Adrenal gland (tissue), 12 donors: ENCODE measurements around the gene ZRANB1. TPM values are rescaled to one million over a fixed set of nuclear protein-coding genes. Genes with fewer than 3 reads are reported as not detected.

Experiments
- DNase-seq, 7 donors: peaks; one replicate each; pipeline ENCODE4 v3.0.0-alpha.2; 2019 to 2020
- H3K27ac ChIP-seq, 5 donors: fragments of 200-600 bp; sonication (generic) in 4 of 5; 1 replicate in 3 of 5; 2 replicates in 2 of 5; pipeline versions ENCODE4 v1.5.1 to v1.8.0; 2016 to 2020; ENCODE audit warnings: mild to moderate bottlenecking in 1 of 5
- H3K27me3 ChIP-seq: fragments of 200-600 bp; 2 replicates; pipeline ENCODE4 v1.8.0; 2021
- H3K36me3 ChIP-seq, 2 donors: fragments of 200-600 bp; replicated peaks in 1 of 2; 1 replicate in 1 of 2; 2 replicates in 1 of 2; pipeline versions ENCODE4 v1.5.1 to v1.8.0; 2018 to 2022
- H3K4me1 ChIP-seq, 2 donors: fragments of 200-600 bp; replicated peaks in 1 of 2; 1 replicate in 1 of 2; 2 replicates in 1 of 2; pipeline versions ENCODE4 v1.5.1 to v1.8.0; 2018 to 2021
- H3K4me3 ChIP-seq, 4 donors: fragments of 200-600 bp; sonication (generic) in 3 of 4; one replicate each; pipeline ENCODE4 v1.5.1; 2016 to 2018
- H3K9me3 ChIP-seq, 3 donors: fragments of 200-600 bp; sonication (generic) in 1 of 3; replicated peaks in 1 of 3; 1 replicate in 2 of 3; 2 replicates in 1 of 3; pipeline versions ENCODE4 v1.5.1 to v1.8.0; 2016 to 2021
- POLR2A ChIP-seq, 2 donors: fragments of 450-650 bp; IDR thresholded peaks; one replicate each; pipeline ENCODE4 v1.6.1; 2017; ENCODE audit warnings: antibody characterized with exemption in 2 of 2, mild to moderate bottlenecking in 2 of 2, moderate library complexity in 1 of 2
- WGBS, 4 donors: extraction: QIAGEN DNeasy Blood & Tissue Kit in 2 of 4; methylation state at CpG; one replicate each; pipeline versions ENCODE4 v1.1.5 to v1.1.7; 2013 to 2017; 5-methylcytosine and 5-hydroxymethylcytosine counted together
- intact Hi-C, 2 donors: fragments of 100-400 bp; cut with DNase I; formaldehyde crosslinking; loops; one replicate each; pipeline versions ENCODE4 v1.14.1 to v1.15.0; 2022 to 2023
- polyA plus RNA-seq, 3 donors: library from polyadenylated mRNA; stranded (reverse); fragments of 200-250 nt in 2 of 3; fragments of 350-450 nt in 1 of 3; fragmentation: Illumina TruSeq in 1 of 3; extraction: RNeasy Lipid Tissue Mini Kit (QIAGEN cat#74804) in 1 of 3; gene quantifications; one replicate each; pipeline ENCODE4 v1.2.3, GENCODE V29; 2013 to 2014
- total RNA-seq, 9 donors: library from RNA; depleted of rRNA in 4 of 9; stranded (reverse); fragments of >200 nt in 4 of 9; fragments of 120-200 nt in 1 of 9; fragmentation: NEBNext Ultra II Directional in 1 of 9; extraction: Animal tissue kit (Norgen Biotek cat#: 25700) in 1 of 9; gene quantifications; one replicate each; pipeline versions ENCODE4 v1.1.0 to v1.2.4, GENCODE V29; 2013 to 2023
- TF ChIP-seq, protein P1 (sequence below), 6 experiments: fragments of 450-650 bp in 4 of 6; fragments of 200-600 bp in 2 of 6; sonication (generic) in 1 of 6; IDR thresholded peaks; 1 replicate in 5 of 6; 2 replicates in 1 of 6; pipeline versions ENCODE4 v1.5.1 to v1.8.0; 2016 to 2021; ENCODE audit warnings: antibody characterized with exemption in 6 of 6, mild to moderate bottlenecking in 2 of 6, moderate library complexity in 1 of 6
- donor health status: healthy with polysubstance abuse.
- donor health status: Bipolar disorder and iron deficiency.
- donor health status: DM: yes; HTN: yes; CAD: no.
- donor health status: DM: no; HTN: no; CAD: no.
- donor health status: DM: no; HTN: no; CAD: no.
- donor health status: DM: yes; HTN: yes; CAD: no.

Gene ZRANB1
- total and polyA plus RNA-seq, 12 donors = 20.2 to 64.7 (median 38.0) TPM

DNA sequence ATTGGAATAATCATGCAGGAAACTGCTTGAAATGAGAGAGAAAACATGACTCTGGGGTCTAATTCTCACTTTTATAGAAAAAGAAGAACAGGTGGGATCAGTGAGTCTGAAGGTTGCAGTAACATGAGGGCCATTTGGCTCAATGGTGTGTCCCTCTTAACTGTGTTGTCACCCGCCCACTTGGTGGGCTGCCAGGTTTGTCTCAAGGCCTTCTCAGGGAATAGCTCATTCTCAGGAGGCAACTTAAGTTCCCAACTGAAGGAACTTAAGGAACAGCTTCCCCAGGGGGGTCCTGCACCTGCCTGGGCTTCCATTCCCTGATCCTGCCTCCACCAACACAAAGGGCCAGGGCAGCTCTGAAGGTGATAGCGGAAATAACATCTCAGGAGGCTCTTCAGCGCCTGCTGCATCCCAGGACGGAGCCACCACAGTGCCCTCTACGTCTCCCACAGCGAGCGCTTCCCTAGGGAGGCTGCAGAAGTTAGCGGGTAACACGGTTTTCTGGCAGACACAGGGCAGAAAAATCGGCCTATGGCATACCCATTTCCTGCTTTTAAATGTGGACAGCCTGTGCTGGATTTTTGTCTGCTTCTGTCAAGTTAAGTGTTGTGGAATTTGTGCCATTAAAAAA, 88.8 kb downstream of the ZRANB1 start:
- H3K36me3 ChIP-seq = peaks cover 0 to 8% of the 10 kb centered on the region in 2 donors
- intact Hi-C loops = no loop called here
- peak overlapping the region in 1 of 5 donors; percentile 6 for H3K27ac ChIP-seq
- H3K27me3 ChIP-seq = no peaks in the 10 kb centered on the region
- peak; percentile 64 to 84 (median 77) for DNase-seq
- WGBS, 4 donors = 68 to 83% (median 75%) methylated on average over 8 to 10 of the region's 10 CpGs
- peaks cover 7 to 17% of the 10 kb centered on the region in 2 donors for H3K4me1 ChIP-seq
- no peaks in the 10 kb centered on the region for H3K9me3 ChIP-seq
- H3K4me3 ChIP-seq = no peak overlapping the region
- no peak for TF ChIP-seq POLR2A (IDR thresholded peaks at IDR 0.05)
- TF ChIP-seq, protein P1, sequence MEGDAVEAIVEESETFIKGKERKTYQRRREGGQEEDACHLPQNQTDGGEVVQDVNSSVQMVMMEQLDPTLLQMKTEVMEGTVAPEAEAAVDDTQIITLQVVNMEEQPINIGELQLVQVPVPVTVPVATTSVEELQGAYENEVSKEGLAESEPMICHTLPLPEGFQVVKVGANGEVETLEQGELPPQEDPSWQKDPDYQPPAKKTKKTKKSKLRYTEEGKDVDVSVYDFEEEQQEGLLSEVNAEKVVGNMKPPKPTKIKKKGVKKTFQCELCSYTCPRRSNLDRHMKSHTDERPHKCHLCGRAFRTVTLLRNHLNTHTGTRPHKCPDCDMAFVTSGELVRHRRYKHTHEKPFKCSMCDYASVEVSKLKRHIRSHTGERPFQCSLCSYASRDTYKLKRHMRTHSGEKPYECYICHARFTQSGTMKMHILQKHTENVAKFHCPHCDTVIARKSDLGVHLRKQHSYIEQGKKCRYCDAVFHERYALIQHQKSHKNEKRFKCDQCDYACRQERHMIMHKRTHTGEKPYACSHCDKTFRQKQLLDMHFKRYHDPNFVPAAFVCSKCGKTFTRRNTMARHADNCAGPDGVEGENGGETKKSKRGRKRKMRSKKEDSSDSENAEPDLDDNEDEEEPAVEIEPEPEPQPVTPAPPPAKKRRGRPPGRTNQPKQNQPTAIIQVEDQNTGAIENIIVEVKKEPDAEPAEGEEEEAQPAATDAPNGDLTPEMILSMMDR (IDR thresholded peaks at IDR 0.05) = no peak

DNA sequence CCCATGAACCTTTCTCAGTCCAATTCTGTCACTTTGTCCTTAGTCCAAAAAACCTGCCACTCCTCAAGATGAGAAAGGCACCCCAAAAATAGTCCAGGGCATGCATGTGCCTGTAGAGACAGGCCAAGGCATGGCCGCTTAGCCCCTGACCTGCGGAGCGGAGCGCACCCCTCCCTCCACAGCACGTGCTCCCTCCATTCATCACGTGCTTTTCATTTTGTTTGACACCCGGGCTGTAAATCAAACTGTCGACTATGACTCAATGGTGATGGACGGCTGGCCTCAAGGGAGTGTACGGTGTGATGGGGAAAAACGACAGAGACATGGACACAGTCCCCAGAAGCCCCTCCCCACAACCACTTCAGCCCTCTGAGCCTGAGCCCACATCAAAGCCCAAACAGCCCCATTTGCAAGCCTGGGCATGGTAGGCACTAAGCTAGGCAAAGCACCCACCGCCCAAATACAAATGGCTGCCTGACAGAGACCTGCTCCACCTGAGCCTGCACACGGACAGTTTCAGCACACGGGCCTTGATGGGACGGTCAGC, 90.6 kb downstream of the ZRANB1 start:
- H3K36me3 ChIP-seq = no peaks in the 10 kb centered on the region
- TF ChIP-seq, protein P1 (IDR thresholded peaks at IDR 0.05) = no peak
- no peak for TF ChIP-seq POLR2A (IDR thresholded peaks at IDR 0.05)
- no peak for DNase-seq
- H3K9me3 ChIP-seq = no peaks in the 10 kb centered on the region
- WGBS, 4 donors = 75 to 85% (median 82%) methylated on average over 14 to 15 of the region's 15 CpGs
- no peak overlapping the region for H3K4me3 ChIP-seq
- intact Hi-C loops = no loop called here
- peak overlapping the region in 1 of 5 donors; percentile 18 for H3K27ac ChIP-seq
- H3K27me3 ChIP-seq = no peaks in the 10 kb centered on the region
- H3K4me1 ChIP-seq = peaks cover 22 to 34% of the 10 kb centered on the region in 2 donors

DNA sequence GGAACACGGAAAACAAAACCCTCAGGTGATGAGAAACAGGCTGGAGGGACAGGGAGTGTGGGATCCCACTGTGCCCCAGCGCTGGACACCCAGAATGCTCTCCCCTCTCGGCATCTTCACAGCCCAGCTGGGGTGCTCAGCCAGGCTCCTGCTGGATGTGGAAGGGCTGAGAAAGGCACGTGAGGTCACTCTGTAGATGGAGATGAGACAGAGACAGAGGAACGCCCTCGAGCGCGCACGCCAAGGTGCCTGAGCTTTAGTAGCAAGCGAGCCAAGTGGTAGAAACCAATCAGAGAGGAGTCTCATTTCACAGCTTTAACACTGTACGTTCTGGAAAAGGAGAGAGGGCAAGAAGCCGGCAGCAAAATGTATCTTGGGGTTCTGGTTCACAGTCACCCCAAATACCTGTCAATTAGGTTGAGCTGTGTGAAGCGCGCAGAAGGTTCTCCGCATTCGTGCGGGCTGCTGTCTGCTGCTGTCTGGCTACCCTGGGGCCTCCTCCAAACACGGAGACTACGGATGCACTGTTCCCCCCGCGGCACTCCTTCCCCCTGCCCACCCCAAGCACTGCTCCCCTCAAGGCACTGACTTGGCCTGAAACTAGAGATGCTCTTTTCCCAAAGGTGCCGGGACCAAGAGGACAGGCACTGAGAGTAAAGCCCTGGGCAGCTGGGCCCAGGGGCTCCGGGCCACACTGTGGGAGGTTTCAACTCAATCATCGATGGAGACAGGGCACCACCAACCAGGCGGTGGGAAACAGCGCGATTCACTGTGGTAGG, 91.4 kb downstream of the ZRANB1 start:
- Histone ChIP-seq H3K4me1 (peaks cover 22 to 42% of the 10 kb centered on the region in 2 donors), H3K27ac (no peak overlapping the region), H3K36me3 (no peaks in the 10 kb centered on the region), H3K27me3 (no peaks in the 10 kb centered on the region), H3K4me3 (no peak overlapping the region), H3K9me3 (no peaks in the 10 kb centered on the region)
- intact Hi-C loops = no loop called here
- DNase-seq = no peak
- TF ChIP-seq, protein P1 (IDR thresholded peaks at IDR 0.05) = no peak
- no peak for TF ChIP-seq POLR2A (IDR thresholded peaks at IDR 0.05)
- WGBS, 4 donors = 89 to 93% (median 90%) methylated on average over 21 to 27 of the region's 27 CpGs

DNA sequence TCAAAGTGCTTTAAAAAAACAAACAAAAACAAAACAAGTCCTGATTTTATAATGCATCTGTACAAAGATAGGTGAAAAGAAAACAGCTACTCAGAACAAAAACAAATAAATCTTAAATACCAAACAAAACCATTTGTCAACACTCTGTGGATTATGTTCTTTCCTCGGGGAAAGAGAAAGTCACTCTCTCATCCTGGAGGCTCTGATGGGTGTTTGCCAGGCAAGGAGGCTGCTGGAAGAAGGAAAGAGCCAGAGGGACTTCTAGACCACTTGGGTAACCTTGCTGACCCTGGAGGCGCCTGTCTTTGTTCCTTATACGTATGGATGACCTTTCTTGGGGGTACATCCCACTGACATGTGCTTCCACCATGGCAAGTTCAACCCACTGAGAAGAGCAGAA, 92.8 kb downstream of the ZRANB1 start:
- 26 to 65% (median 56%) methylated on average over 3 of the region's 3 CpGs for WGBS, 4 donors
- no peak for DNase-seq
- Histone ChIP-seq H3K36me3 (no peaks in the 10 kb centered on the region), H3K27ac (peak overlapping the region in 2 of 5 donors; percentile 31 to 47), H3K27me3 (no peaks in the 10 kb centered on the region), H3K9me3 (no peaks in the 10 kb centered on the region), H3K4me1 (peaks cover 33 to 55% of the 10 kb centered on the region in 2 donors), H3K4me3 (no peak overlapping the region)
- TF ChIP-seq POLR2A (IDR thresholded peaks at IDR 0.05) = no peak
- TF ChIP-seq, protein P1 (IDR thresholded peaks at IDR 0.05) = no peak
- intact Hi-C loops = no loop called here
